DND-41 (cell line): ENCODE data around the gene ADAMTS9.

Experiments
- ATAC-seq: fragments of 200-7000 bp; cut with Tn5 transposase; 3 replicates; pipeline ENCODE4 v1.9.1; 2021; ENCODE audit warnings: low read depth; ENCODE audit not compliant: insufficient read depth
- DNase-seq: peaks from one replicate; pipeline ENCODE4 v3.0.0-alpha.2; 2020
- H2AFZ ChIP-seq: 2 replicates; pipeline ENCODE4 v1.6.0; 2012; ENCODE audit warnings: low read depth, low read length
- H3K27ac ChIP-seq: 2 replicates; pipeline ENCODE4 v1.5.1; 2012; ENCODE audit warnings: low read length, inconsistent platforms
- H3K27me3 ChIP-seq: fragments of 200-600 bp; sonication (generic); 2 replicates; pipeline ENCODE4 v1.6.0; 2012; ENCODE audit warnings: low read length, mild to moderate bottlenecking, inconsistent platforms; ENCODE audit not compliant: insufficient read depth, poor library complexity
- H3K36me3 ChIP-seq: 2 replicates; pipeline ENCODE4 v1.5.1; 2012; ENCODE audit warnings: low read length, inconsistent platforms; ENCODE audit not compliant: insufficient read depth
- H3K4me1 ChIP-seq: 2 replicates; pipeline ENCODE4 v1.5.1; 2012; ENCODE audit warnings: mild to moderate bottlenecking, low read length; ENCODE audit not compliant: insufficient read depth
- H3K4me2 ChIP-seq: 2 replicates; pipeline ENCODE4 v1.6.0; 2012; ENCODE audit warnings: mild to moderate bottlenecking, moderate library complexity, low read length, inconsistent platforms; ENCODE audit not compliant: insufficient read depth
- H3K4me3 ChIP-seq, 2 experiments: fragments of 200-600 bp in 1 of 2; shearing (Covaris generic) in 1 of 2; 2 replicates each; pipeline ENCODE4 v1.5.1; 2012 to 2016; ENCODE audit warnings: inconsistent platforms in 2 of 2, low read length in 2 of 2, mild to moderate bottlenecking in 2 of 2, low read depth in 1 of 2, moderate library complexity in 1 of 2
- H3K79me2 ChIP-seq: 2 replicates; pipeline ENCODE4 v1.6.0; 2012; ENCODE audit warnings: low read length, inconsistent platforms; ENCODE audit not compliant: insufficient read depth
- H3K9ac ChIP-seq: 2 replicates; pipeline ENCODE4 v1.6.0; 2012; ENCODE audit warnings: low read depth, mild to moderate bottlenecking, inconsistent platforms, low read length, moderate library complexity
- H3K9me3 ChIP-seq: 2 replicates; pipeline ENCODE4 v1.5.1; 2012; ENCODE audit warnings: low read length, moderate library complexity, mild to moderate bottlenecking, inconsistent platforms; ENCODE audit not compliant: insufficient read depth, severe bottlenecking
- H4K20me1 ChIP-seq: 2 replicates; pipeline ENCODE4 v1.6.0; 2012; ENCODE audit warnings: low read length; ENCODE audit not compliant: insufficient read depth
- EZH2 ChIP-seq: IDR thresholded peaks from 3 replicates; pipeline ENCODE4 v1.6.1; 2012; ENCODE audit warnings: borderline replicate concordance, low read depth, mild to moderate bottlenecking, moderate library complexity, low read length, inconsistent platforms; ENCODE audit not compliant: severe bottlenecking
- TF ChIP-seq, protein P1 (sequence below): IDR thresholded peaks from 2 replicates; pipeline ENCODE4 v1.5.1; 2012; ENCODE audit warnings: borderline replicate concordance, low read length, moderate library complexity, mild to moderate bottlenecking; ENCODE audit not compliant: poor library complexity, severe bottlenecking; ENCODE audit errors: extremely low read depth

Gene ADAMTS9

DNA sequence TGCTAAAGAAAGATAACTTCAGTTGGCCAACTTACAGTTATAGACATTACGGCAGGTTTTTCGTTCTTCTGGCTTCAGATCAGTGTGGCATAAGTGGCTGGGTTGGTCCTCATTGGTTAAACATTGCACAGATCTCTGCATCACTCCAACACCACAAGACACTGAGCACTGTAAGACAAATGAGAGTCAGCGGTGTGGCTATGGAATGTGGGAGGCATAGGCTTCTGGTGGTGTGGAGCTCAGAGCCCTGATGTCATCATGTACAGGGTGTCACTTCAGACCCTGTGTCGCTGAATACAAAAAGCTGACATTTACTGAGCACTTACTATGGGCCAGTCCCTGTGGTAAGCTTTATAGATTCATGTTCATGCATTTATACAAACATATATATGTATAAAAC lies 146.0 kb downstream of the ADAMTS9 start:
- H3K36me3 ChIP-seq: no peaks in the 10 kb centered on the region
- no peaks in the 10 kb centered on the region for H3K79me2 ChIP-seq
- TF ChIP-seq, protein P1, sequence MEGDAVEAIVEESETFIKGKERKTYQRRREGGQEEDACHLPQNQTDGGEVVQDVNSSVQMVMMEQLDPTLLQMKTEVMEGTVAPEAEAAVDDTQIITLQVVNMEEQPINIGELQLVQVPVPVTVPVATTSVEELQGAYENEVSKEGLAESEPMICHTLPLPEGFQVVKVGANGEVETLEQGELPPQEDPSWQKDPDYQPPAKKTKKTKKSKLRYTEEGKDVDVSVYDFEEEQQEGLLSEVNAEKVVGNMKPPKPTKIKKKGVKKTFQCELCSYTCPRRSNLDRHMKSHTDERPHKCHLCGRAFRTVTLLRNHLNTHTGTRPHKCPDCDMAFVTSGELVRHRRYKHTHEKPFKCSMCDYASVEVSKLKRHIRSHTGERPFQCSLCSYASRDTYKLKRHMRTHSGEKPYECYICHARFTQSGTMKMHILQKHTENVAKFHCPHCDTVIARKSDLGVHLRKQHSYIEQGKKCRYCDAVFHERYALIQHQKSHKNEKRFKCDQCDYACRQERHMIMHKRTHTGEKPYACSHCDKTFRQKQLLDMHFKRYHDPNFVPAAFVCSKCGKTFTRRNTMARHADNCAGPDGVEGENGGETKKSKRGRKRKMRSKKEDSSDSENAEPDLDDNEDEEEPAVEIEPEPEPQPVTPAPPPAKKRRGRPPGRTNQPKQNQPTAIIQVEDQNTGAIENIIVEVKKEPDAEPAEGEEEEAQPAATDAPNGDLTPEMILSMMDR: no peak
- no peak for TF ChIP-seq EZH2
- no peak overlapping the region for H3K4me2 ChIP-seq
- no peak overlapping the region for H3K4me3 ChIP-seq
- H4K20me1 ChIP-seq: no peaks in the 10 kb centered on the region
- H3K27ac ChIP-seq: no peak overlapping the region
- DNase-seq: no peak
- no peaks in the 10 kb centered on the region for H3K4me1 ChIP-seq
- H2AFZ ChIP-seq: no peak overlapping the region
- no peaks in the 10 kb centered on the region for H3K9me3 ChIP-seq
- H3K27me3 ChIP-seq: no peaks in the 10 kb centered on the region
- ATAC-seq: no peak
- no peak overlapping the region for H3K9ac ChIP-seq

DNA sequence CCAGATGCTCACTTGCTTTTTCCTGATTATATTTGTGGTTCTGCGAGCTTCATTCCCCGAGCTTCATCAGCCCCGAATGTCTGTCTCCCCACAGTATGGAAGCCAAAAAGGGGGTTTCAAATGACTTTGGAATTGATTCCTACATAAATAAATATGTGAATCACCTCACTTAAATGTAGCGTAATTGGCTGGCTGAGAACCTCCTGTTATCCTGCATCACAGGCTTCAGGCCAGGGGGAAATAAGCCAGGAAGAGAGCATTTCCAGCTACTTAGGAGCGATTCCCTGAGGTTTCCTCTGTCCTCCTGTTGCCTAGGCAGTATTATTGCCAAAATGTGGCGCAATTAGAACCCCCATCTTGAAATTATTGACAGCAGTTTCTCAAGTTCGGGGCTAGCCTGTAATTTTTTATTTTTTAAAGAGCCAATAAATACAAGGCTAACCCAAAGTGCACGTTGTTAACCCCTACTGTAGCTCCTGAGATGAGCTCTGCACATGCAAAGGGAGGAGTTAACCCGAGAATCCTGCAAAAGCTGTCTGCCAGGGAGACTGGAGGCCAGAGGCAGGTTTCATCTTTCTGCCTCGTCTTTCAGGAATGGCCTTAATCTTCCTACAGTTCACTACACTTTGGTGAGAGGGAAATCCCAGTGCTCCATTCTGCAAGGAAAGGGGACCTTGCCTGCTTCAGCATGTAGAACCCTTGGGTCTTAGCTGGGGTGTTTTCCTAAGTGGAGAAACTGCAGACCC lies 148.2 kb downstream of the ADAMTS9 start:
- no peak overlapping the region for H3K4me3 ChIP-seq
- H3K4me1 ChIP-seq: no peaks in the 10 kb centered on the region
- H3K27me3 ChIP-seq: no peaks in the 10 kb centered on the region
- no peaks in the 10 kb centered on the region for H3K79me2 ChIP-seq
- H4K20me1 ChIP-seq: no peaks in the 10 kb centered on the region
- no peak overlapping the region for H3K4me2 ChIP-seq
- H3K9ac ChIP-seq: no peak overlapping the region
- ATAC-seq: no peak
- H3K27ac ChIP-seq: no peak overlapping the region
- DNase-seq: no peak
- no peaks in the 10 kb centered on the region for H3K9me3 ChIP-seq
- H3K36me3 ChIP-seq: no peaks in the 10 kb centered on the region
- no peak overlapping the region for H2AFZ ChIP-seq
- TF ChIP-seq, protein P1: no peak
- no peak for TF ChIP-seq EZH2

- H3K9me3 ChIP-seq: no peaks in the 10 kb centered on the region
- no peaks in the 10 kb centered on the region for H3K79me2 ChIP-seq
- no peak overlapping the region for H3K4me2 ChIP-seq
- TF ChIP-seq, protein P1: no peak
- no peak for TF ChIP-seq EZH2
- DNase-seq (no peak), ATAC-seq (no peak)
- H3K36me3 ChIP-seq: no peaks in the 10 kb centered on the region
- no peaks in the 10 kb centered on the region for H3K4me1 ChIP-seq
- no peak overlapping the region for H3K9ac ChIP-seq
- no peak overlapping the region for H3K4me3 ChIP-seq
- no peaks in the 10 kb centered on the region for H3K27me3 ChIP-seq
- no peak overlapping the region for H3K27ac ChIP-seq
- H4K20me1 ChIP-seq: no peaks in the 10 kb centered on the region
- H2AFZ ChIP-seq: no peak overlapping the region
Measured at GRCh38 chr3:64536166-64536565, 151.6 kb downstream of the ADAMTS9 start.
